Stimulated activated CD8-positive, alpha-beta memory T cell treated with anti-CD3 and anti-CD28 coated beads, Interleukin-12 subunit alpha, Interleukin-12 subunit beta, amount 100 ng/mL, for 1 hour (primary cell): ENCODE results near the gene RPL39L.
A peak's percentile ranks its signal among the peaks of the same experiment; 100 is the strongest.
"Not testable (repeated sequence)": the region's sequence is repeated elsewhere in the genome, so short reads cannot be mapped to it uniquely, and the experiment has no call there.

Experiments used
- DNase-seq: peaks from one replicate; pipeline ENCODE4 v3.0.0-alpha.2; 2020; ENCODE audit warnings: low read depth

The RPL39L gene

DNA sequence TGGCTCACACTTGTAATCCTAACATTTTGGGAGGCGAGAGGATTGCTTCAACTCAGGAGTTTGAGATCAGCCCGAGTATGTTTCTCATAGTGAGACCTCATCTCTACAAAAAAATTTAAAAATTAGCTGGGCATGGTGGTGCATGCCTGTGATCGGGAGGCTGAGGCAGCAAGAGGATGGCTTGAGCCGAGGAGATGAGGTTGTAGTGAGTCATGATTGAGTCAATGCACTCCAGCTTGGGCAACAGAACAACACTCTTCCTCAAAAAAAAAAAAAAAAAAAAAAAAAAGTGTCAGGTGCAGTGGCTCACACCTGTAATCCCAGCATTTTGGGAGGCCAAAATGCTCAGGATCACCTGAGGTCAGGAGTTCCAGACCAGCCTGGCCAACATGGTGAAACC is 2.4 kb downstream of the RPL39L start:
- DNase-seq = no peak

DNA sequence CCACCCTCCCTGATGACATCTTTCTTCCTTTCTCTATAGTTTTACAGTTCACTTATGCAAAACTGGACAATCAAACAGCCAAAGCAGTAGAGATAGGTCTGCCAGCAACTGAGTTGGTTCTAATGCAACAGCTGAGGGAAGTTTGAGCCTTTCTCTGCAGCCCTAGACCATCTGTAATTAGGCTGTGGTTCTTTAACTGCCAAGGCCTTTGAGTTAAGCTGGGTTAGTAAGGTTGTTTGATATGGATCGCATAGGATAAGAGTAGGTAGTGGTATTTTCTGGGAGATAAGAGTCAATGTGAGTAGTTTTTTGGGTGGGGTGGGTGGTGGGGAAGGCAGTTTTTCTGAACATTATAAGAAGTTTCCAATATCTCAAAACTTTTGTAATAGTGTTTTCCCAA is 3.0 kb downstream of the RPL39L start:
- DNase-seq = no peak

DNA sequence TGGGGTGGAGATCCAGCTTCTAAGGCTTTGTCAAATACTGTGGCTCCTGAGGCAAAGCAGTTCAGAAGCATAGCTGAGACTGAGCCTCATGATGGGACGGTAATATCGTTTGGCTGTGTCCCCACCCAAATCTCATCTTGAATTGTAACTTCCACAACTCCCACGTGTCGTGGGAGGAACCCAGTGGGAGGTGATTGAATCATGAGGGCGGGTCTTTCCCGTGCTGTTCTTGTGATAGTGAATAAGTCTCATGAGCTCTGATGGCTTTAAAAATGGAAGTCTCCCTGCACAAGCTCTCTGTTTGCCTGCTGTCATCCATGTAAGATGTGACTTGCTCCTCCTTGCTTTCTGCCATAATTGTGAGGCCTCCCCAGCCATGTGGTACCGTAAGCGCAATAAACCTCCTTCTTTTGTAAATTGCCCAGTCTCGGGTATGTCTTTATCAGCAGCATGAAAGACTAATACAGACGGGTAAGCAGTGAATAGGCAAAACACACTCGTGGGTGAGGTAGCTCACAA is 4.1 kb downstream of the RPL39L start:
- DNase-seq = not testable (repeated sequence)

DNA sequence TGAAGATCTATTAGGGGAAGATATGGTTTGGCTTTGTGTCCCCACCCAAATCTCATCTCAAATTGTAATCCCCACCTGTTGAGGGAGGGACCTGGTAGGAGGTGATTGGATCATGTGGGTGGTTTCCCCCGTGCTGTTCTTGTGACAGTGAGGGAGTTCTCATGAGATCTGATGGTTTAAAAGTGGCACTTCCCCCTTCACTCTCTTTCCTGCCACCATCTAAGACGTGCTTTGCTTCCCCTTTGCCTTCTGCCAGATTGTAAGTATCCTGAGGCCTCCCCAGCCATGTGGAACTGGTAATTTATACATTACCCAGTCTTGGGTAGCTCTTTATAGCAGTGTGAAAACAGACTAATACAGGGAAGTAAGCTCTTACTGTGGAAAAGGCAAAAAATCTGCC is 6.1 kb downstream of the RPL39L start:
- DNase-seq = not testable (repeated sequence)

DNA sequence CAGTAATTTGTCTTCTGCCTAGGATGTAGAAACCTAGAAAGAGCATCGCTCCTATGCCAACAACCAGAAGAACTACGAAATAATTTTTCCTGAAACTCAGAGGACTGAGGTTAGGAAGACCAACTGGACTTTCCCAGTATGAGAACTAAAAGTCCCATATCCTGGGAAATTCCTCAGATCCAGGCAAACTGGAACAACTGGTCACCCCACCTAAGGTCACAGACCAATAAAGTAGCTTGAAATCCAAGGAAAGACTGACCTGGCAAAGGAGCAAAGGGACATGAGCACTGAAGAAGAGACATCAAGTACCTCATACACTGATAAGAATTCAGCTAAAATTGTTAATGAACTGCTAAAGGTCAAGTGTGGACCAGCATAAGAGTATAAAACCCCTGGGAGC is 6.6 kb downstream of the RPL39L start:
- no peak for DNase-seq

DNA sequence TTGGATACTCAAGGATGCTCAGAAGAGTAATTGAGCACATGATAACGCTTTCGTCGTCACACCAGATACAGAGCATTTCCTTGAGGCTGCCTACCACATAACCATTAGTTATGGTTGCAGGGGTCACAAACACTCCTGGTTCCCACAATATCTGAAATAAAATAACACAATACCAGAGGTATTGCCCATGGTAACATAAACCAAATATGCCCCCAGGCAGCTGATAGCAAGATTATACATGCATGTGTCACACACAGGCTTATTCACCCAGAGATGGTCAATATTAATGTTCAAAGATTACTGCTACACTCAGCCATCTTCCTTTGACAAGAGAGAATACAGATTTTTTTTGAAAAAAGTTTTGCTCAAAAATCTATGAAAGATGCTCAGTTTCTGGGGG is 7.3 kb downstream of the RPL39L start:
- DNase-seq = no peak

DNA sequence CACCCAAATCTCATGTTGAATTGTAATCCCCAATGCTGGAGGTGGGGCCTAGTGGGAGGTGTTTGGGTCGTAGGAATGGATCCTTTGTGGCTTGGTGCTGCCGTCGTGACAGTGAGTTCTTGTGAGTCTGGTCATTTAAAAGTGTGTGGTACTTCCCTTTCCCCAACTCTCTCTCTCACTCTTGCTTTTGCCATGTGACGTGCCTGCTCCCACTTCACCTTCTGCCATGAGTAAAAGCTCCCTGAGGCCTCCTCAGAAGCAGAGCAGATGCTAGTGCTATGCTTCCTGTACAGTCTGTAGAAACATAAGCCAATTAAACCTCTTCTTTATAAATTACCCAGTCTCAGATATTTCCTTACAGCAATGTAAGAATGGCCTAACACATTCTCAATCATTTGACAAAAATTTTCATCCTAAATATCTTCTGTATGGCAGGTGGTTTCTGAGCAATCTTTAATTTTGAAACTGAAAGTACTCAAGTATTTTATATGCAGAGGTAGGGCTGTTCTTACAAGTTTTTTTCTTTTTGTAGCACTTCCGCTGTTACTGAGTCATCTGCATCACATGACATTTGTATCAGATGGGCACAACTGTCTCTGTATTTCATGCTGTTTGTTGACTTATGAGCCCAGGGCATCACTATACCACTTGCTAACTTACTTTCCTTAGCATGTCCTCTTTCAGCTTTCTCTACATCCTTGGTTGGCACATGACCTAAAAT is 8.8 kb downstream of the RPL39L start:
- DNase-seq = no peak

DNA sequence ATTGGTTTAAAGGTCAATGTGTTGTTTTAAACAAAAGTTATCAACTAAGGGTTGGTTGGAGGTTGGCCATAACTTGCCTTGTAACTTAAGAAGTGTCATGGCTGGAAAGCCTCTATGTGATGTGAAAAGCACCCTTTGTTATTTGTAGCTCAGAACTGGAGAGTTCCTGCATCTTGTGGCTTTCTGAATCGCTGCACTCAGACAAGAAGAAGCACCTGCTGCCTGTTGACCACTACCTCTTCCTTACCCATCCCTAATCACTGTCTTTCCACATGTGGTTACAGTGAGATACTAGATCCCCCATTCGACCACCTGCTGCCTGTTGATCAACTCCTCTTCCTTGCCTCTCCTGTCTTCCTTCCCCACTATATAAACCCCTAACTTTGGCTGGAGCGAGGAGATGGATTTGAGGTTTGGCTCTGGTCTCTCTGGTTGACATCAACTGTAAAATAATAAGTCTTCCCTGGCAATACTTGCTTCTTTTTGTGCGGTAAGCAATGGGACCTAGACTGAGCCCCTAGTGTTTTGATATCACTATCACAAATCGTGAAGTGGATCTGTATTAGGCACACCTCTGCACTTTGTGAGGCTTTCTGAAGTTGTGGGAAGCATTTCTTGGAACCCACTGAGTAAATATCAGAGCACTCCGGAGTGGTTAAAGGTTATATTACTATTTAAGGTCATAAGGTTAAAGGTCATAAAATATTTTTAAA is 13.8 kb downstream of the RPL39L start:
- no peak for DNase-seq

DNA sequence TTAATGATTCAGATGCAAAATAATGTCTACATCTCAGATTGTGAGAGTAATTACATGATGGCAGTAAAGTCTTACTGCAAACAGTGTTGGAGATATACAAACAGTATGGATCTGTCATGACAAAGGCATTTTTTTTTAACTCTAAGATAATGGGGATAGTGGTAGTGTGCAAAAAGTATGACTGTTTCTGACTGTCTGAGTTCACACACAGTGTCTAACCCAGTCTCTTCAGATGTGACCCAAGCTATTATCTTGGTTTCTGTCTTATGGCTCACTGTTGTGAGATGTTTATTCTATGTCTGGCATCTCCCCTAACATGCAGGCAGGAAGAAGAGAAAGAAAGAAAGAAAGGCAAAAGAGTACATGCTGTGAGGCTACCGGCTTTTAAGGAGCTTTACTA is 17.0 kb downstream of the RPL39L start:
- no peak for DNase-seq

DNA sequence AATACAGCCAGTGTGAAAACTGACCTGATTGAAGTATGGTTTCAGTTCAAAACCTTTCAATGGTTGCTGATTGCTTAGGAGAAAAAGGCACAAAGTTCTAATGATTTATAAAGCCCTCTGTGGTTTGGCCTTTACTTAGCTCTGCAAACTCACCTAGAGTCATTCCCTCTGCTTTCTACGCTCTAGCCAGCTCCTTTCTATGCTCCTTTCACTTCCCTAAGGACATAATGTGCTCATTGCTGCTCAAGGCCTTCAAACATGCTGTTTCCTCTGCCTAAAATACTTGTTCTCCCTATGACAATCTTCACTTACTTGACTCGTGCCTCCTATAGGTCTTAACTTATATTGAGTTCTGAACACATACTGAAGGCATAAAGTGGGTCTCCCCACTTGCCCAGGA is 19.0 kb downstream of the RPL39L start:
- no peak for DNase-seq

DNA sequence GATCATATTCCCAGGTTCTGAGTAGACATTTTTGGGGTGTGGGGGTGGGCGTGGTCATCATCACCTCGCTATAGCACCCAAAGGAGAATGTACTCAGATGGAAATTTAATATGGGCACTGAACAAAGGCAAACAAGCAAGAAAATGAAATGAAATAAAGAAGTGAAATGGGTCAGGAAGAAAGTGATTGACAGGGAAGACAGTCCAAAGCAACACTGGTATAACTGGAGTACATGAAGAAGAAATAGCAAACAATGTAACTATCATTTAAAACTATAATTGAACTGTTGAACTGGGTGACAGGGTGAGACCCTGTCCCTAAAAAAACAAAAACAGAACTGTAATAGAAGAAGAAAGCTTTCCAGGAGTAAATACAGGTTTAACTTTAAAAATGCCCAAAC is 24.8 kb downstream of the RPL39L start:
- no peak for DNase-seq

DNA sequence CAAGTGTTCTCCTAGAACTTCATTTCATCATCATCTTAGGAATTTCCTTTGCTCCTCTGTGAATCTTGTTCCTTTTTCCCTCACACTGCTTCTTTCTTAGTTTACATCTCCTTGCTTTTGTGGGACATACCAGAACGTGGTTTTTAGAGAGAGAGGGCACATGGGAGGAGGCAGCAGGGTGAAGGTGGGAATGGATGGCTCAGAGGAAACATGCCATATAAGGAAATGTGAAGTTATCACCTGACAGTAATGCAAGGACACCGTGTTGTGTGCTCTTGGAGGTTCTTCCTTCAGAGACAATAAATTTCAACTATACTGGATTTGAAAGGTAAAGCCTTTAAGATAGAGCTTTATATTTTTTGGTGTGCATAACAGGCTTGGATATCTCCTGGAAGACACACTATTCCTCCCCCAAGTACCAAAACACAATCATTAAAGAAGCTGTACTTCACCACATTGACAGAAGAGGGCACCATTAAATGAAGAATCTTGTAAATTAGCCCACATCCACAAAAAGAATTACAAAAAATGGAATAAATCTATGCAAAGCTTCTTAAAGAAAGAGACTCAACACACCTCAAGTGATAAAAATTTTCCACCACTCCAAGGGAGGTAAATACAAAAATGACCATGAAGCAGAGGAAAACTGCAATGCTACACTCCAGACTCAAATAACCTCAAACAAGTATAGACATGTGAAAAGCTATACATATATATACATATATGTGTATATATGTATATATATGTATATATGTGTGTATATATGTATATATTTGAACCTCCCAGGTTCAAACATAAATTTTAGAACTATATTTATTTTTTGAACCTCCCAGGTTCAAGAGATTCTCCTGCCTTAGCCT is 26.1 kb downstream of the RPL39L start:
- no peak for DNase-seq

DNA sequence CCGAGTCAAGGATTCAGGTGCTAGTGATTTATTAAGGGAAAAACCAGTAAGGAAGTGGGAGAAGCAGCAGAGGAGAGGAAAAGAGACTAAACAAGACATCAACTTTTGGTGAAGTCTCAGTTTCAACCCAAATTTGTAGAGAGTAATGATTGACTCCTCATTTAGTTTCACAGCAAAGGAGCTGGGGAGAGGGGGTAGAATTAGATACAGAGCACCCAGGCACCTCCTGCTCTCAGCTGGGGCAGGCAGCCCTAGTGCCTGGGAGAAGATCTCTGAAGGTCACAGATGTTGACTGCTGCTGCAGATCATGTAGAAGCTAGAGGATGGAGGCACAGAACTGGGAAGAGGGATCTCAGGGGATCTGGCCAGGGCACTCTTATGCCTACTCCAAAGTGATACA is 29.1 kb downstream of the RPL39L start:
- DNase-seq = no peak

DNA sequence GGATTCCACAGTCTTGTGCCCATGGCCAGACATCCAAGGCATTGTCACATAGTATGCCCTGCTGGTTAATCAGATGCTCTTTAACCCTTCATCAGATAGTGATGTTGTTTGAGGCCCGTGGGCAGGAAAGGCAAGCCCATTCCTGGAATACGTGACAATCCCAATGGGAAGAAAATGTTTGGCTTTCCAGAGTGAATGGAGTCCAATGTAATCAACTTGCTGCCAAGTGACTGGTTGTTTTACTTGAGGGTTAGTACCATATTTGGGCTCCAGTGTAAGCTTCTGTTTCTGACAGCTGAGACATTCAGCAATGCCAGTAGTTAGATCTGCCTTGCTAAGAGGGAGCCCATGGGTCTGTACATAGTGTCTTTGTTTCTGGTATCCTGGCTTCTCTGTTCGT is 31.3 kb downstream of the RPL39L start:
- DNase-seq = no peak

DNA sequence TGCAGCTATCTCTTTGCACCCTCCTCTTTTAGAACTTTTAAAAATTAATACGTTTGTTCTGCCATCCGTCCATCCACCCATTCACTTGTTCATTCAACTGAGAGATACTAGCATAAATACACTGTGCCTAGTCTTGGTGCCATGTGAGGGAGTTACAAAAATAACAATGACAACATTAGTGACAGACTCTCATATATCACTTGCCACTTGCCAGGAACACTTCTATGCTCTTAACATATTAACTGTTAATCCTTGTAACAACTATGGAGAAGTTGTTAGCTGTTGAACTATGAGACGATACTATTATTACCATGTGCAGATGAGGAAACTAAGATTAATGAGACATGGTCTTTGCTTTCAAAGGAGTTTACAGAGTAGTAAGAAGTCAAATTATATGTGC is 33.6 kb downstream of the RPL39L start:
- DNase-seq = no peak

DNA sequence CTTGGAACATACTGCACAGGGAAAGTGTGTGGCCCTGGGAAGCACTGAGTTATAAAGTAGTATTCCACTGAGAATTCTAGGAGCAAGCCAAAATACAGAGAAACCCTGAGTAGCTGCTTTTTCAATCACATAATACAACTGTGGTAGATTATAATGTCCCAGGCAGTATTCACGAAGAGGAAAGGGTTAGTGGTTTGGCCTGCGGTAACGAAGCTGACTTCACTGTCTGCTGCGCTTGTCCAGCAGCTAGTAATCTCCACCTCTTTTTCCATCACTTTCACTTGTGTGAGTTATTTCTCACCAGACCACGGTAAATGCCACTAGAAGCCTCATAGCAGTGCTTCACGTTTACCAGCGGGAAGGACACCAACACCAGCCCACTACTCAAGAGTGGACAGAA is 34.4 kb downstream of the RPL39L start:
- peak; percentile 10 for DNase-seq

DNA sequence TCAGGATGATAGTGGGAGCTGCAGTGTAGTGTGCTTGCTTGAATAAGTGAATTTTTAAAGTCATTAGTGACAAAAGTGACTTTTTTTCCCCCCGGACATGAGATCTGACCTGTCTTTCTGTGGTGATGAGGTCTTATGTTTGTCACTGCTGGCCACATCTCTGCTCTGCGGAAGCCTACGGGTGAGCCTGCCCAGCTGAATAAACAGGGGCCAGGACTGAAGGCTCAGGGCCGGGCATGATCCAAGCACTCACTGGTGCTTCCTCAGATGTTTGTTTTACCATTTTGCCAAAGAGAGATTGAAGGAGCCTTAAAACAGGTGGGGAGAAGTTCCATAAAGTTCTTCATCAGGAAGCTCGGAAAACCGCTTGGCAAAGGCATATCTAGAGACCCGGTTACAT is 35.0 kb downstream of the RPL39L start:
- no peak for DNase-seq

DNA sequence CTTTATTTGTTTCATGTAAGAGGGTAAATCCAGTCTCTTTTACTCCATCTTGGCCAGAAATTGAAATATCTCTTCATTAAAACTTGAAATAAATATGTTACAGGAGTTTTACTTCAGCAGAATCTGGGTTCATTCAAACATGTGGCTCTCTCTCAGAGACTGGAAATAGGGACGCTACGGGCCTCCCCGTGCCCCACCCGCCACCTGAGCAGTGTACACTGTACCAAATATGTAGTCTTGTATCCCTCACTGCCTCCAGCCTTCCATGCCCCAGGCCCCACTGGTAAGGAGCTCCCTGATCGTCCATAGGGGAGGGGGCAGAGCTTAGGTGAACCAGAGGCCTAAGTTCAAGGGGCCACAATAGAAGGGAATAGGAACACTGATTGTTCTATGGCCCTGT is 36.0 kb downstream of the RPL39L start:
- DNase-seq = no peak

DNA sequence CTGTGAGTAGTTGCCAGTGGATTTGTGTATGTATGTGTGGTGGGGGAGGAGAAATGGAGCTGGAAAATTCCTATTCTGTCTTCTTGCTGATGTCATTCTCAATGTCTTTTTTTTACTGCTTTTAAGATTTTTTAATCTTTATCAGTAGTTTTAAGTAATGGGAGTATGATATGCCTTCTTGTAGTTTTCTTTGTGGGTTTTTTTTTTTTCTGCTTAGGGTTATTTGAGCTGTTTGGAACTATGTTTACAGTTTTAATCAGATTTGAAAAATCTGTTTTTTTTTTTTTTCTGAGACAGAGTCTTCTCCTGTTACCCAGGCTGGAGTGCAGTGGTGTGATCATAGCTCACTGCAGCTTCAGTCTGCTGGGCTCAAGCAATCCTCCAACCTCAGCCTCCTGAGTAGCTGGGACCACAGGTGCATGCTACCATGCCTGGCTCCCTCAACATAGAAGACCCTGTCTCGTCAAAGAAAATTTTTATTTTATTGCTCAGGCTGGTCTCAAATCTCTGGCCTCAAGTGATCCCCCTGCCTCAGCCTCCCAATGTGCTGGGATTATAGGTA is 37.1 kb downstream of the RPL39L start:
- DNase-seq = no peak

DNA sequence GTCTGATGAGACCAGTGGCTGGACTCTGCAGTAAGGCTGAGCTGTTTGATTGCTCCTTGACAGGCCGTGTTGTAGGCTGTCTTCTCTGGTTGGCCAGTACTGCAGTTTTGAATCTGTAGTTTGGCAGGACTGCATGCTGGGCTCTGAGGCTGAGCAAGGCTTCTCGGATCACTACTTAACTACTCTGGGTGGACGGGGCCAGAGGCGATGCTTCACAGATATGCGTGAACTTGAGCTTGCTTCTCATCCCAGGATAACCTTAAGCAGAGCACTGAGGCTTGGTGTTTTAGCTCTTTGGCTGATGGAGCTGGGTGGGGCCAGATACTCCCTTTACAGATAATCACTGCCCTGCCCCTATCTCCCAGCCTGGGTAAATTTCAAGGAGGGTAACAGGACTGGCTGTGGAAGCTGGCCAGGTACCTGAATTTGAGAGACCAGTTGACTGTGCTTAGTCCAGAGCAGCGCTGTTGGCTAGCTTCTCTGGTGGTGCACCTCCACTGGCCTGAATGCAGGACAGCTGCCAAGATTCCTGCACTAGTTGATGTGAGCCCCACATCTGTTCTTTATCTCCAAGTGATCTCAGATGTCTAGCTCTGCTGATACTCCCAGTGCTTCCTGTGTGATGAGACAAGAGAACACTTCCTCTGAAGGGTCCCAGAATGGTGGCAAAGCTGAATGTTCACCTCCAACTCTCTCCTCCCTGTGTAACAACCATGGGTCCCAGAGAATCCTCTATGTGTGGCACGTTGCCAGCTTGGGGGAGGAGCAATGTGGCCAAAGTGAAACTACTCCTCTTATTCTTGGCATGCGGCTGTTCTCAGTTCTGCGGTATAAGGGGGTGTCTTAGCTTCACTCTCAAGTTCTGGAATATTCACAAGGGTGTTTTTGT is 37.9 kb downstream of the RPL39L start:
- DNase-seq = peak; percentile 32

DNA sequence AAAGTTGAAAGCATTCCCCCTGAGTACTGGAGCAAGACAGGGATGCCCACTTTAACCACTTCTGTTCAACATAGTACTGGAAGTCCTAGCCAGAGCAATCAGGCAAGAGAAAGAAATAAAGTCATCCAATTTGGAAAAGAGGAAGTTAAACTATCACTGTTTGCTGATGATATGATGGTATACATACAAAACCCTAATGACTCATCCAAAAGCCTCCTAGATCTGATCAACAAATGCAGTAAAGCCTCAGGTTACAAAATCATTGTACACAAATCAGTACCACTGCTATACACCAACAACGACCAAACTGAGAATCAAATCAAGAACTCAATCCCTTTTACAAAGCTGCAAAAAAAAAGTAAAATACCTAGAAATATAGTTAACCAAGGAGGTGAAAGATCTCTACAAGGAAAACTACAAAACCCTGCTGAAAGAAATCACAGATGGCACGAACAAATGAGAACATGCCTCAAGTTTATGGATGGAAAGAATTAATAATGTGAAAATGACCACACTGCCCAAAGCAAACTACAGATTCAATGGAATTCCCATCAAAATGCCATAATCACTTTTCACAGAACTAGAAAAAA is 40.3 kb downstream of the RPL39L start:
- no peak for DNase-seq
